OCI-LY1 (cell line): ENCODE results near the gene CPLX1.

Experiments
- H2AFZ ChIP-seq: fragments of 200-600 bp; sonication (generic), shearing (Covaris generic); 2 replicates; pipeline ENCODE4 v1.6.0; 2014; ENCODE audit warnings: antibody characterized with exemption, mild to moderate bottlenecking, low read length
- H3F3A ChIP-seq: fragments of 200-600 bp; sonication (generic), shearing (Covaris generic); 2 replicates; pipeline ENCODE4 v1.6.0; 2014; ENCODE audit warnings: mild to moderate bottlenecking, antibody characterized with exemption, low read length, moderate library complexity; ENCODE audit not compliant: insufficient read depth
- H3K27ac ChIP-seq: fragments of 200-600 bp; sonication (generic); 2 replicates; pipeline ENCODE4 v1.5.1; 2014; ENCODE audit warnings: low read length, mixed run types, mild to moderate bottlenecking, low read depth; ENCODE audit not compliant: poor library complexity, severe bottlenecking
- H3K27me3 ChIP-seq: fragments of 200-600 bp; sonication (generic); 2 replicates; pipeline ENCODE4 v1.6.0; 2014; ENCODE audit warnings: antibody characterized with exemption, mild to moderate bottlenecking, low read length, moderate library complexity; ENCODE audit not compliant: insufficient read depth
- H3K36me3 ChIP-seq: fragments of 200-600 bp; sonication (generic); 2 replicates; pipeline ENCODE4 v1.6.1; 2014; ENCODE audit warnings: mild to moderate bottlenecking, antibody characterized with exemption, low read length, moderate library complexity, mixed read lengths; ENCODE audit not compliant: insufficient read depth
- H3K4me1 ChIP-seq: fragments of 200-600 bp; sonication (generic); 2 replicates; pipeline ENCODE4 v1.5.1; 2014; ENCODE audit warnings: mild to moderate bottlenecking, low read length, moderate library complexity; ENCODE audit not compliant: insufficient read depth, severe bottlenecking
- H3K4me2 ChIP-seq: fragments of 200-600 bp; sonication (generic), shearing (Covaris generic); 2 replicates; pipeline ENCODE4 v1.6.1; 2014; ENCODE audit warnings: low read length
- H3K4me3 ChIP-seq: fragments of 200-600 bp; sonication (generic); 2 replicates; pipeline ENCODE4 v1.5.1; 2014; ENCODE audit warnings: low read length, low read depth, mild to moderate bottlenecking, mixed read lengths; ENCODE audit not compliant: poor library complexity, severe bottlenecking
- H3K79me2 ChIP-seq: fragments of 200-600 bp; shearing (Covaris generic); 2 replicates; pipeline ENCODE4 v1.6.1; 2016; ENCODE audit warnings: mixed run types, low read length, mixed read lengths; ENCODE audit not compliant: insufficient read depth
- H3K9ac ChIP-seq: fragments of 200-600 bp; sonication (generic), shearing (Covaris generic); 2 replicates; pipeline ENCODE4 v1.6.1; 2014; ENCODE audit warnings: mild to moderate bottlenecking, low read length, mixed read lengths
- H3K9me2 ChIP-seq: fragments of 200-600 bp; sonication (generic), shearing (Covaris generic); 2 replicates; pipeline ENCODE4 v1.6.1; 2014; ENCODE audit warnings: low read depth, mild to moderate bottlenecking, low read length, mixed read lengths
- H3K9me3 ChIP-seq: fragments of 200-600 bp; shearing (Covaris generic); 2 replicates; pipeline ENCODE4 v1.6.1; 2014; ENCODE audit warnings: low read length, mixed read lengths
- H4K20me1 ChIP-seq: fragments of 200-600 bp; sonication (generic), shearing (Covaris generic); 2 replicates; pipeline ENCODE4 v1.6.0; 2016; ENCODE audit warnings: mild to moderate bottlenecking, low read length; ENCODE audit not compliant: insufficient read depth
- CTCF ChIP-seq: fragments of 200-600 bp; sonication (generic), shearing (Covaris generic); IDR thresholded peaks from 2 replicates; pipeline ENCODE4 v1.5.1; 2017; ENCODE audit warnings: mild to moderate bottlenecking, antibody characterized with exemption, low read length, moderate library complexity, mixed read lengths
- EZH2 ChIP-seq: fragments of 200-600 bp; sonication (generic), shearing (Covaris generic); IDR thresholded peaks from 2 replicates; pipeline ENCODE4 v1.8.0; 2017; ENCODE audit warnings: borderline replicate concordance, mixed run types, mild to moderate bottlenecking, antibody characterized with exemption, low read length, moderate library complexity, mixed read lengths

CPLX1 gene

GRCh38 chr4:857461-857860 lies 31.5 kb upstream of the CPLX1 start:
- no peaks in the 10 kb centered on the region for H3K9me3 ChIP-seq
- H3K9ac ChIP-seq = no peak overlapping the region
- TF ChIP-seq CTCF = no peak
- no peak for TF ChIP-seq EZH2
- H3K27ac ChIP-seq = no peak overlapping the region
- no peaks in the 10 kb centered on the region for H4K20me1 ChIP-seq
- H2AFZ ChIP-seq = no peak overlapping the region
- H3F3A ChIP-seq = 0 out of 2 replicates have a peak, but pooled peaks cover 5% of the 10 kb centered on the region
- H3K9me2 ChIP-seq = no peaks in the 10 kb centered on the region
- H3K27me3 ChIP-seq = no peaks in the 10 kb centered on the region
- no peaks in the 10 kb centered on the region for H3K79me2 ChIP-seq
- H3K4me2 ChIP-seq = no peak overlapping the region
- no peak overlapping the region for H3K4me3 ChIP-seq
- H3K4me1 ChIP-seq = no peaks in the 10 kb centered on the region
- H3K36me3 ChIP-seq = peaks cover 17% of the 10 kb centered on the region; the same call in 1 of the 2 replicates

- no peaks in the 10 kb centered on the region for H4K20me1 ChIP-seq
- H3K27me3 ChIP-seq = no peaks in the 10 kb centered on the region
- H3K4me3 ChIP-seq = no peak overlapping the region
- peaks cover 14% of the 10 kb centered on the region; the same call in 1 of the 2 replicates for H3K36me3 ChIP-seq
- H3K79me2 ChIP-seq = no peaks in the 10 kb centered on the region
- no peaks in the 10 kb centered on the region for H3K4me1 ChIP-seq
- H3F3A ChIP-seq = 0 out of 2 replicates have a peak, but pooled peaks cover 5% of the 10 kb centered on the region
- no peaks in the 10 kb centered on the region for H3K9me3 ChIP-seq
- no peak overlapping the region for H3K9ac ChIP-seq
- H3K9me2 ChIP-seq = no peaks in the 10 kb centered on the region
- no peak for TF ChIP-seq EZH2
- no peak for TF ChIP-seq CTCF
- H3K4me2 ChIP-seq = no peak overlapping the region
- no peak overlapping the region for H3K27ac ChIP-seq
- no peak overlapping the region for H2AFZ ChIP-seq
Observed at GRCh38 chr4:856225-856901, 30.4 kb upstream of the CPLX1 start.

DNA sequence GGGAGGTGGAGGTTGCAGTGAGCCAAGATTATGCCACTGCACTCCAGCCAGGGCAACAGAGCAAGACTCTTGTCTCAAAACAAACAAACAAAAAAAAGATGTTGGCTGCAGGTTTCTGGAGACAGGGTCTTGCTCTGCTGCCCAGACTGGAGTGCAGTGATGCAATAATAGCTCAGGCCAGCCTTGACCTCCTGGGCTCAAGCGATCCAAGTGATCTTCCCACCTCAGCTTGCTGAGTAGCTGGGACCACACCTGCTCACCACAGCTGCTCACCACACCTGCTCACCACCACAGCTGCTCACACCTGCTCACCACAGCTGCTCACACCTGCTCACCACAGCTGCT lies 29.9 kb upstream of the CPLX1 start:
- 0 out of 2 replicates have a peak, but pooled peaks cover 5% of the 10 kb centered on the region for H3F3A ChIP-seq
- H3K4me3 ChIP-seq = no peak overlapping the region
- TF ChIP-seq CTCF (no peak), EZH2 (no peak)
- no peaks in the 10 kb centered on the region for H4K20me1 ChIP-seq
- H2AFZ ChIP-seq = no peak overlapping the region
- no peaks in the 10 kb centered on the region for H3K4me1 ChIP-seq
- peaks cover 14% of the 10 kb centered on the region; the same call in 1 of the 2 replicates for H3K36me3 ChIP-seq
- H3K79me2 ChIP-seq = no peaks in the 10 kb centered on the region
- no peak overlapping the region for H3K27ac ChIP-seq
- H3K27me3 ChIP-seq = no peaks in the 10 kb centered on the region
- no peak overlapping the region for H3K4me2 ChIP-seq
- no peak overlapping the region for H3K9ac ChIP-seq
- H3K9me2 ChIP-seq = no peaks in the 10 kb centered on the region
- no peaks in the 10 kb centered on the region for H3K9me3 ChIP-seq
